WERI-Rb-1 (cell line): ENCODE data around the gene IL2RG.

Experiments used
- DNase-seq: peaks from one replicate; pipeline ENCODE4 v3.0.0-alpha.2; 2020
- H3K27ac ChIP-seq: fragments of 250-450 bp; sonication (Bioruptor Pico); 2 replicates; pipeline ENCODE4 v1.5.1; 2020; ENCODE audit warnings: mild to moderate bottlenecking, moderate library complexity
- H3K27me3 ChIP-seq: fragments of 250-450 bp; sonication (Bioruptor Pico); 2 replicates; pipeline ENCODE4 v1.5.1; 2021; ENCODE audit warnings: mild to moderate bottlenecking, low read depth, moderate library complexity; ENCODE audit not compliant: insufficient read depth, severe bottlenecking
- H3K36me3 ChIP-seq: fragments of 250-450 bp; sonication (Bioruptor Pico); 2 replicates; pipeline ENCODE4 v1.5.1; 2020; ENCODE audit warnings: mild to moderate bottlenecking, moderate library complexity
- H3K4me3 ChIP-seq: 2 replicates; pipeline ENCODE4 v1.5.1; 2011; ENCODE audit warnings: low read depth, mild to moderate bottlenecking, control low read depth, low read length
- H3K9me3 ChIP-seq: fragments of 250-450 bp; sonication (Bioruptor Pico); 2 replicates; pipeline ENCODE4 v1.5.1; 2021; ENCODE audit warnings: mild to moderate bottlenecking, moderate library complexity; ENCODE audit not compliant: severe bottlenecking
- TF ChIP-seq, protein P1 (sequence below): IDR thresholded peaks from 2 replicates; pipeline ENCODE4 v1.5.1; 2011; ENCODE audit warnings: low read depth, mild to moderate bottlenecking, control low read depth, inconsistent platforms, low read length

Gene IL2RG

GRCh38 chrX:71117358-71117757 is 6.0 kb upstream of the IL2RG start:
- Histone ChIP-seq H3K4me3 (no peak overlapping the region), H3K36me3 (peaks cover 3% of the 10 kb centered on the region; the same call in 1 of the 2 replicates), H3K9me3 (no peaks in the 10 kb centered on the region), H3K27me3 (peaks cover 20% of the 10 kb centered on the region), H3K27ac (no peak overlapping the region)
- no peak for DNase-seq
- TF ChIP-seq, protein P1, sequence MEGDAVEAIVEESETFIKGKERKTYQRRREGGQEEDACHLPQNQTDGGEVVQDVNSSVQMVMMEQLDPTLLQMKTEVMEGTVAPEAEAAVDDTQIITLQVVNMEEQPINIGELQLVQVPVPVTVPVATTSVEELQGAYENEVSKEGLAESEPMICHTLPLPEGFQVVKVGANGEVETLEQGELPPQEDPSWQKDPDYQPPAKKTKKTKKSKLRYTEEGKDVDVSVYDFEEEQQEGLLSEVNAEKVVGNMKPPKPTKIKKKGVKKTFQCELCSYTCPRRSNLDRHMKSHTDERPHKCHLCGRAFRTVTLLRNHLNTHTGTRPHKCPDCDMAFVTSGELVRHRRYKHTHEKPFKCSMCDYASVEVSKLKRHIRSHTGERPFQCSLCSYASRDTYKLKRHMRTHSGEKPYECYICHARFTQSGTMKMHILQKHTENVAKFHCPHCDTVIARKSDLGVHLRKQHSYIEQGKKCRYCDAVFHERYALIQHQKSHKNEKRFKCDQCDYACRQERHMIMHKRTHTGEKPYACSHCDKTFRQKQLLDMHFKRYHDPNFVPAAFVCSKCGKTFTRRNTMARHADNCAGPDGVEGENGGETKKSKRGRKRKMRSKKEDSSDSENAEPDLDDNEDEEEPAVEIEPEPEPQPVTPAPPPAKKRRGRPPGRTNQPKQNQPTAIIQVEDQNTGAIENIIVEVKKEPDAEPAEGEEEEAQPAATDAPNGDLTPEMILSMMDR = no peak

GRCh38 chrX:71111921-71112431 is 599 bp upstream of the IL2RG start:
- no peaks in the 10 kb centered on the region for H3K9me3 ChIP-seq
- TF ChIP-seq, protein P1 = no peak
- no peak for DNase-seq
- no peak overlapping the region for H3K27ac ChIP-seq
- H3K36me3 ChIP-seq = no peaks in the 10 kb centered on the region
- peaks cover 13% of the 10 kb centered on the region for H3K27me3 ChIP-seq
- H3K4me3 ChIP-seq = no peak overlapping the region

- no peaks in the 10 kb centered on the region for H3K9me3 ChIP-seq
- DNase-seq = no peak
- H3K36me3 ChIP-seq = no peaks in the 10 kb centered on the region
- H3K4me3 ChIP-seq = no peak overlapping the region
- H3K27ac ChIP-seq = no peak overlapping the region
- peaks cover 6% of the 10 kb centered on the region for H3K27me3 ChIP-seq
- TF ChIP-seq, protein P1 = no peak
Measured at GRCh38 chrX:71109051-71109450, 2.3 kb downstream of the IL2RG start.

GRCh38 chrX:71107762-71108360 is 3.5 kb downstream of the IL2RG start:
- no peak for DNase-seq
- TF ChIP-seq, protein P1 = no peak
- Histone ChIP-seq H3K36me3 (no peaks in the 10 kb centered on the region), H3K27ac (no peak overlapping the region), H3K9me3 (no peaks in the 10 kb centered on the region), H3K27me3 (peaks cover 4% of the 10 kb centered on the region), H3K4me3 (no peak overlapping the region)

DNA sequence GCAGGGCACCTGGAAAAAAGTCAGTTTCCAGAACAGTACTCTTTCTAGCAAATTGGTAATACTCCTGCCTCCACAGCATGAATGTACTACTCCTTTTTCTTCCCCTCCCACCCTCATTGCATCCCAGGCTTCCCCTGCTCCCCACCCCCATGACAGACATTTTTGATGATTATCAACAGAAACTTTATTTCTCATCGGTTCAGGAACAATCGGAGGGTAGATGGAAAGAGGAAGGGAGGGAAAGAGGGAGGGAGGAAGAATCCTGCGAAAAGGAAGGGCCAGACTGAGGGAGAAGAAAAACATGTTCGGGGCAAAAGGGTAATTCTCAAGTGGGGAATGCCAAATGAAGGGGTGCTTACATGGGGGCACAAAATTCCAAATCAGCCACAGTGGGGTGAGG is 4.1 kb downstream of the IL2RG start:
- Histone ChIP-seq H3K9me3 (no peaks in the 10 kb centered on the region), H3K27ac (no peak overlapping the region), H3K36me3 (no peaks in the 10 kb centered on the region), H3K4me3 (no peak overlapping the region), H3K27me3 (peaks cover 4% of the 10 kb centered on the region)
- TF ChIP-seq, protein P1 = no peak
- DNase-seq = no peak

DNA sequence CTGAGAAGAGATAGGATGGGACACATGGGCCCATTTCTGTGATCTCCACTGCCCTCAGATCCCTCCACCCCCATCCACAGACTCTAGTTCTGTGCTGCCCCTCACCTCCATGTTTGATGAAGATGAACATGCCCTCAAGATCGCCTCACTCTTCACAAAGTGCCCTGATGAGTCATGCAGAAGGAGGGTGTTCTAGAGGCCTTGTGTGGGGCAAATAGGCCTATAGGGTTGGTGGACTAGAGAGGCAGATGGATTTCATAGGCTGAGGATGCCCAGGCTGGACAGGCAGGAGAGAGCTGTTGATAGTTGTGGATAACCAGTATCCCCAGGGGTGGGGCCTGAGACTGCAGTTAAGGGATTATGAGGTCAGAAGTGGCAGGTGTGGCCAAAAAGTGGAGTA is 5.0 kb downstream of the IL2RG start, which contains the start of gene CXorf65:
CXorf65 (minus strand) TSS at position 314 of the 400 bp plus-strand sequence; CDS start at position 130, 184 bp downstream.
- Histone ChIP-seq H3K36me3 (no peaks in the 10 kb centered on the region), H3K9me3 (no peaks in the 10 kb centered on the region), H3K27me3 (no peaks in the 10 kb centered on the region), H3K27ac (no peak within 1 kb of the TSS), H3K4me3 (no peak within 1 kb of the TSS)
- TF ChIP-seq, protein P1 = no peak
- no peak for DNase-seq
